H9 (cell line): ENCODE data around the gene CHID1. TPM values are rescaled to one million over a fixed set of nuclear protein-coding genes. Genes with fewer than 3 reads are reported as not detected.

Experiments
- DNase-seq: peaks from one replicate; pipeline ENCODE4 v3.0.0-alpha.2; 2017
- H2AFZ ChIP-seq: one replicate; pipeline ENCODE4 v1.6.1; 2013; ENCODE audit warnings: mild to moderate bottlenecking, low read length, control low read depth, moderate library complexity
- H2AK5ac ChIP-seq: 2 replicates; pipeline ENCODE4 v1.6.1; 2013; ENCODE audit warnings: low read length, control low read depth, mixed read lengths; ENCODE audit not compliant: insufficient read length
- H2BK120ac ChIP-seq: one replicate; pipeline ENCODE4 v1.6.1; 2013; ENCODE audit warnings: low read depth, mild to moderate bottlenecking, low read length, control low read depth, inconsistent platforms; ENCODE audit not compliant: poor library complexity, severe bottlenecking
- H2BK12ac ChIP-seq: 2 replicates; pipeline ENCODE4 v1.6.1; 2013; ENCODE audit warnings: low read length, control low read depth, mixed read lengths, low read depth; ENCODE audit not compliant: insufficient read length
- H2BK15ac ChIP-seq: 2 replicates; pipeline ENCODE4 v1.6.1; 2013; ENCODE audit warnings: low read depth, low read length, control low read depth
- H2BK20ac ChIP-seq: one replicate; pipeline ENCODE4 v1.6.1; 2013; ENCODE audit warnings: low read depth, mild to moderate bottlenecking, low read length, control low read depth, inconsistent platforms; ENCODE audit not compliant: poor library complexity, severe bottlenecking
- H2BK5ac ChIP-seq: 2 replicates; pipeline ENCODE4 v1.6.1; 2013; ENCODE audit warnings: low read length, control low read depth, mixed read lengths; ENCODE audit not compliant: insufficient read length
- H3K14ac ChIP-seq: 2 replicates; pipeline ENCODE4 v1.6.1; 2013; ENCODE audit warnings: low read length, control low read depth; ENCODE audit not compliant: insufficient read depth
- H3K18ac ChIP-seq: 2 replicates; pipeline ENCODE4 v1.6.1; 2013; ENCODE audit warnings: low read depth, mild to moderate bottlenecking, mixed read lengths, low read length, control low read depth; ENCODE audit not compliant: insufficient read length
- H3K23ac ChIP-seq: 2 replicates; pipeline ENCODE4 v1.6.1; 2013; ENCODE audit warnings: low read length, control low read depth, mixed read lengths, low read depth; ENCODE audit not compliant: insufficient read length
- H3K23me2 ChIP-seq: 2 replicates; pipeline ENCODE4 v1.6.1; 2013; ENCODE audit warnings: low read depth, mild to moderate bottlenecking, mixed read lengths, low read length, control low read depth; ENCODE audit not compliant: insufficient read length, poor library complexity, severe bottlenecking
- H3K27ac ChIP-seq: 2 replicates; pipeline ENCODE4 v1.5.1; 2013; ENCODE audit warnings: low read length, control low read depth, mixed read lengths, low read depth; ENCODE audit not compliant: insufficient read length
- H3K27me3 ChIP-seq: 2 replicates; pipeline ENCODE4 v1.6.1; 2013; ENCODE audit warnings: low read length, control low read depth, inconsistent platforms; ENCODE audit not compliant: insufficient read depth
- H3K4ac ChIP-seq: 2 replicates; pipeline ENCODE4 v1.6.1; 2013; ENCODE audit warnings: low read depth, mild to moderate bottlenecking, control low read depth, inconsistent platforms, low read length, moderate library complexity
- H3K4me1 ChIP-seq: 2 replicates; pipeline ENCODE4 v1.6.1; 2013; ENCODE audit warnings: low read length, control low read depth, inconsistent platforms; ENCODE audit not compliant: insufficient read depth
- H3K4me2 ChIP-seq: 2 replicates; pipeline ENCODE4 v1.6.1; 2013; ENCODE audit warnings: low read length, control low read depth, mixed read lengths; ENCODE audit not compliant: insufficient read length, insufficient read depth
- H3K56ac ChIP-seq: 2 replicates; pipeline ENCODE4 v1.6.1; 2013; ENCODE audit warnings: low read depth, mild to moderate bottlenecking, mixed read lengths, low read length, control low read depth; ENCODE audit not compliant: insufficient read length
- H3K79me1 ChIP-seq: 2 replicates; pipeline ENCODE4 v1.6.1; 2013; ENCODE audit warnings: low read depth, mild to moderate bottlenecking, moderate library complexity, low read length, control low read depth, inconsistent platforms; ENCODE audit not compliant: insufficient read depth, poor library complexity, severe bottlenecking
- H3K79me2 ChIP-seq: 2 replicates; pipeline ENCODE4 v1.6.1; 2013; ENCODE audit warnings: low read length, control low read depth, inconsistent platforms; ENCODE audit not compliant: insufficient read depth
- H3K9ac ChIP-seq: 2 replicates; pipeline ENCODE4 v1.6.1; 2013; ENCODE audit warnings: low read length, control low read depth, mixed read lengths; ENCODE audit not compliant: insufficient read length; ENCODE audit errors: extremely low read depth
- H3K9me3 ChIP-seq: one replicate; pipeline ENCODE4 v1.6.1; 2013; ENCODE audit warnings: low read depth, low read length, inconsistent platforms; ENCODE audit not compliant: control insufficient read depth
- H3T11ph ChIP-seq: one replicate; pipeline ENCODE4 v1.6.1; 2013; ENCODE audit warnings: mild to moderate bottlenecking, low read length, control low read depth, inconsistent platforms
- H4K20me1 ChIP-seq: one replicate; pipeline ENCODE4 v1.6.1; 2013; ENCODE audit not compliant: control insufficient read depth, insufficient read length, insufficient read depth
- H4K5ac ChIP-seq: 2 replicates; pipeline ENCODE4 v1.6.1; 2013; ENCODE audit warnings: low read depth, mild to moderate bottlenecking, mixed read lengths, low read length, control low read depth; ENCODE audit not compliant: insufficient read length
- H4K8ac ChIP-seq: replicated peaks from 2 replicates; pipeline ENCODE4 v1.6.1; 2013; ENCODE audit warnings: low read length, control low read depth, mixed read lengths, low read depth; ENCODE audit not compliant: insufficient read length
- H4K91ac ChIP-seq: 2 replicates; pipeline ENCODE4 v1.6.1; 2013; ENCODE audit warnings: low read depth, mild to moderate bottlenecking, moderate library complexity, mixed read lengths, low read length, control low read depth; ENCODE audit not compliant: insufficient read length
- H3K27ac Mint-ChIP-seq, 3 experiments: 2 replicates in 2 of 3; 3 replicates in 1 of 3; pipeline ENCODE4 v1.8.0; 2020 to 2021; ENCODE audit warnings: mixed read lengths in 3 of 3, mild to moderate bottlenecking in 1 of 3, moderate library complexity in 1 of 3
- H3K27me3 Mint-ChIP-seq: 2 replicates; pipeline ENCODE4 v1.8.0; 2021; ENCODE audit warnings: low read depth, mild to moderate bottlenecking, moderate library complexity, mixed read lengths
- H3K36me3 Mint-ChIP-seq, 3 experiments: 2 replicates in 2 of 3; 3 replicates in 1 of 3; pipeline ENCODE4 v1.8.0; 2020 to 2021; ENCODE audit warnings: low read depth in 3 of 3, mixed read lengths in 3 of 3; ENCODE audit not compliant: insufficient read depth in 1 of 3
- H3K4me1 Mint-ChIP-seq, 2 experiments: 2 replicates each; pipeline ENCODE4 v1.8.0; 2020; ENCODE audit warnings: mixed read lengths in 2 of 2
- H3K4me3 Mint-ChIP-seq, 2 experiments: 2 replicates in 1 of 2; 3 replicates in 1 of 2; pipeline ENCODE4 v1.8.0; 2020 to 2021; ENCODE audit warnings: mild to moderate bottlenecking in 2 of 2, mixed read lengths in 2 of 2, moderate library complexity in 1 of 2
- H3K9me3 Mint-ChIP-seq, 2 experiments: 2 replicates in 1 of 2; 3 replicates in 1 of 2; pipeline ENCODE4 v1.8.0; 2020; ENCODE audit warnings: mild to moderate bottlenecking in 2 of 2, mixed read lengths in 2 of 2, moderate library complexity in 1 of 2
- WGBS: extraction: QIAGEN DNeasy Blood & Tissue Kit; methylation state at CpG from one replicate; pipeline ENCODE4 v1.1.7; 2013; ENCODE audit warnings: missing lambda C conversion rate, low lambda C conversion rate, mixed read lengths; ENCODE audit not compliant: insufficient read length; ENCODE audit errors: extremely low coverage; 5-methylcytosine and 5-hydroxymethylcytosine counted together
- total RNA-seq: library from RNA; stranded (reverse); gene quantifications from 2 replicates; pipeline ENCODE4 v1.2.1, GENCODE V29; 2021
- TF ChIP-seq, protein P1 (sequence below): fragments of 200-600 bp; sonication (generic); conservative IDR thresholded peaks from 3 replicates; pipeline ENCODE4 v1.8.0; 2021; ENCODE audit warnings: antibody characterized with exemption, mild to moderate bottlenecking

CHID1 gene
- total RNA-seq, 1 experiment from 2014 or later, result 89.4 TPM

- Histone ChIP-seq H2BK20ac (no peak overlapping the region), H4K5ac (no peak overlapping the region), H2AFZ (no peak overlapping the region), H4K20me1 (no peaks in the 10 kb centered on the region), H3K4me2 (peak overlapping the region; percentile 57), H3K27me3 (peaks cover 9% of the 10 kb centered on the region; the same call in 1 of the 2 replicates), H3K79me2 (no peaks in the 10 kb centered on the region), H2BK12ac (no peak overlapping the region), H3K23ac (no peak overlapping the region), H3K9ac (no peak overlapping the region), H3K9me3 (no peaks in the 10 kb centered on the region), H3T11ph (no peak overlapping the region), H3K4ac (no peak overlapping the region), H3K4me1 (no peaks in the 10 kb centered on the region; the same call in 1 of the 2 replicates), H2BK15ac (no peak overlapping the region), H2BK120ac (no peak overlapping the region), H4K91ac (no peak overlapping the region), H3K14ac (no peak overlapping the region), H3K56ac (no peak overlapping the region), H3K18ac (no peak overlapping the region), H3K27ac (no peak overlapping the region), H3K23me2 (peaks cover 25% of the 10 kb centered on the region), H4K8ac (no peak overlapping the region), H2BK5ac (no peak overlapping the region), H3K79me1 (no peaks in the 10 kb centered on the region), H2AK5ac (no peak overlapping the region)
- Mint-ChIP-seq H3K36me3 (peaks cover 8 to 31% (median 22%) of the 10 kb centered on the region in 3 experiments; a peak in 6 of 7 replicates), H3K9me3 (no peaks in the 10 kb centered on the region), H3K27me3 (peaks cover 22% of the 10 kb centered on the region), H3K4me3 (peak overlapping the region; percentile 65 to 79), H3K27ac (no peak overlapping the region), H3K4me1 (peaks cover 23 to 37% of the 10 kb centered on the region in 2 experiments)
- DNase-seq, result no peak
- WGBS, result no CpG with 5 or more reads among the region's 9 CpGs
- TF ChIP-seq, protein P1, sequence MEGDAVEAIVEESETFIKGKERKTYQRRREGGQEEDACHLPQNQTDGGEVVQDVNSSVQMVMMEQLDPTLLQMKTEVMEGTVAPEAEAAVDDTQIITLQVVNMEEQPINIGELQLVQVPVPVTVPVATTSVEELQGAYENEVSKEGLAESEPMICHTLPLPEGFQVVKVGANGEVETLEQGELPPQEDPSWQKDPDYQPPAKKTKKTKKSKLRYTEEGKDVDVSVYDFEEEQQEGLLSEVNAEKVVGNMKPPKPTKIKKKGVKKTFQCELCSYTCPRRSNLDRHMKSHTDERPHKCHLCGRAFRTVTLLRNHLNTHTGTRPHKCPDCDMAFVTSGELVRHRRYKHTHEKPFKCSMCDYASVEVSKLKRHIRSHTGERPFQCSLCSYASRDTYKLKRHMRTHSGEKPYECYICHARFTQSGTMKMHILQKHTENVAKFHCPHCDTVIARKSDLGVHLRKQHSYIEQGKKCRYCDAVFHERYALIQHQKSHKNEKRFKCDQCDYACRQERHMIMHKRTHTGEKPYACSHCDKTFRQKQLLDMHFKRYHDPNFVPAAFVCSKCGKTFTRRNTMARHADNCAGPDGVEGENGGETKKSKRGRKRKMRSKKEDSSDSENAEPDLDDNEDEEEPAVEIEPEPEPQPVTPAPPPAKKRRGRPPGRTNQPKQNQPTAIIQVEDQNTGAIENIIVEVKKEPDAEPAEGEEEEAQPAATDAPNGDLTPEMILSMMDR, result no peak
These were observed 76.7 kb downstream of the CHID1 start for GRCh38 chr11:833849-834311.
